HG03097 (cell line): ENCODE results near the gene CPD.
A peak's percentile ranks its signal among the peaks of the same experiment; 100 is the strongest.
"Not testable (repeated sequence)": the region's sequence is repeated elsewhere in the genome, so short reads cannot be mapped to it uniquely, and the experiment has no call there.

Experiments
- ATAC-seq: cut with Tn5 transposase; IDR thresholded peaks from one replicate; pipeline ENCODE4 v1.9.1; 2021; ENCODE audit not compliant: unreplicated experiment, low FRiP score

The CPD gene

GRCh38 chr17:30422171-30422570, 43.4 kb downstream of the CPD start:
- no peak for ATAC-seq

DNA sequence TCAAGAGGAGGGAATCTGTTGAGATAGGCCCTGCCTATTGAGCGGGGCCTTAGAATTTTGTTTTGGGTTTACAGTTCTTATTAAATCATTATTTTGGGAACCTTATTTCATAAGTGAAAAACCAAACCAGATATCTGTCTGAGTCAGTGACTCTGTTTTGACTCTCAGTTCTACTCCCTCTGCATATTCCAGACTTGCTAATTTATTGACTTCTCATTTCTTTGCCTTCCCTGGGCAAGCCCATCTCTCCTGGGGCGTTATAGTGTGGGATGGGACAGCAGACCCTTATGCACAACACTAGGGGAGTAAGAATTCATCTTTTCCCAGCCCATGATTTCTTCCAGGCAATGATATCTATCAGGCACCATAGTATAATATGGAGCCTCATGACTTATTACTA, 45.7 kb downstream of the CPD start:
- no peak for ATAC-seq

DNA sequence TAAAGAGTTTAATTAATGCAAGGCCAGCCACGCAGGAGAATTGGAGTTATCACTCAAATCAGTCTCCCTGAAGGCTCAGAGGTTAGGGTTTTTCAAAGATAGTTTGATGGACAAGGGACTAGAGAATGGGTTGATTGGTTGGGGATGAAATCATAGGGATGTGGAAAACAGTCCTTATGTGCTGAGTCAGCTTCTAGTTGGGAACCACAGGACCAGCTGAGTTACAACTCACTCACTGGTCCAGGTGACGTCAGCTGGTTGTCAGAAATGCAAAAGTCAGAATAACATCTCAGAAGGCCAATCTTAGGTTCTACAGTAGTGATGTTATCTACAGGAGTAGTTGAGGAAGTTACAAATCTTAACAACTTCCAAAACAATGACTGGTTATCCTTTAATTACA, 47.6 kb downstream of the CPD start:
- ATAC-seq: no peak

DNA sequence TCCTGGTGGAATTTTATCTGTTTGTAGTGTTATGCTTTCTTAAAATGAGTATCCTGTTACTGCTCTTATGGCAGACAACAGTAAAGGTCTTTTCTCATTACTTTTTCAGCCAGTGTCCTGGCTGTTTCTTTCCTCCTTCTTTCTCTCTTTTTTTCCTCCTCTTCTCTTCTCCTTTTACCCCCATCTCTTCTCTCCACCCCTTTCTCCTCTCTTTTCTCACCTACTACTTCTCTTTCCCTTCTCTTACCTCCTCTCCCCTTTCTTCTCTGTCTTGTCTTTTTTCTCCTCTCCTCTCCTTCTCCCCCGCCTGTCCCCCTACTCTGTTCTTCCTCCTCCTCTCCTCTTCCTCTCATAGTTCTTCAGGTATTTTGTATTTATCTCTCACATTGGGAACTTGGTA, 48.9 kb downstream of the CPD start:
- ATAC-seq: no peak

DNA sequence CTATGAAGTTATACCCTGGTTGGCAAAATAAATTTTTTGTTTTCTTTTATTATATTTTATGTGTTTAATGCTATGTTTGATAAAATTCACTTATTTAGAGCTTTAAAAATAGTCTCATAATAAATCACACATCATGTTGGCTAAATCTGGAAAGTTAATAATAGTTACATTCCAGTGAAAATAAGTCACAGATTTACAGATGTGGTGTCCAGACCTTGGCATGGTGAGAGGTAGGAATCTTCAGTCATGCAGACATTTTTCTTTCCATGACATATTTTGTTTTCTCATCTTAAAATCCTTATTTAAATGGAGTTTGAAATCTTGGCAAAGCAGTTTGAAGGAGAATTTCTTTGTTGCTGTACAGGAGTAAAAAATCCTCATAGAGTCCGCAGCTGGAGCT, 50.4 kb downstream of the CPD start:
- ATAC-seq: no peak

- ATAC-seq: no peak
These were observed 54.8 kb downstream of the CPD start for GRCh38 chr17:30433514-30433913.

DNA sequence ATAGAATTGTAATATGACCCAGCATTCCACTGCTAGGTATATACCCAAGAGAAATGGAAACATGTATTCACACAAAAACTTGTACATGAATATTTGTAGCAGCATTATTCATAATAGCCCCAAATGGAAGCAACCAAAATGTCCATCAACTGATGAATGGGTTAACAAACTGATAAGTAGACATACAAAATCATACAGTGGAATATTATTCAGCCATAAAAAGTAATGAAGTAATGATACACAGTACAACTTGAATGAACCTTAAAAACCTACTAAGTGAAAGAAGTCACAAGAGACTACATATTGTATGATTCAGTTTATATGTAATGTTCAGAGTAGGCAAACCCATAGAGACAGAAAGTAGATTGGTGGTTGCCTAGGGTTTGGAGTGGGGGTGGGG, 58.0 kb downstream of the CPD start:
- no peak for ATAC-seq

- no peak for ATAC-seq
These were observed 65.0 kb downstream of the CPD start for GRCh38 chr17:30443721-30444120.

DNA sequence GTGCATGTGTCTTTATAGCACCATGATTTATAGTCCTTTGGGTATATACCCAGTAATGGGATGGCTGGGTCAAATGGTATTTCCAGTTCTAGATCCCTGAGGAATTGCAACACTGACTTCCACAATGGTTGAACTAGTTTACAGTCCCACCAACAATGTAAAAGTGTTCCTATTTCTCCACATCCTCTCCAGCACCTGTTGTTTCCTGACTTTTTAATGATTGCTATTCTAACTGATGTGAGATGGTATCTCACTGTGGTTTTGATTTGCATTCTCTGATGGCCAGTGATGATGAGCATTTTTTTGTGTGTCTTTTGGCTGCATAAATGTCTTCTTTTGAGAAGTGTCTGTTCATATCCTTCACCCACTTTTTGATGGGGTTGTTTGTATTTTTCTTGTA, 67.9 kb downstream of the CPD start:
- not testable (repeated sequence) for ATAC-seq

GRCh38 chr17:30449480-30449879, 70.8 kb downstream of the CPD start:
- ATAC-seq: no peak

GRCh38 chr17:30450125-30451027, 71.6 kb downstream of the CPD start:
- ATAC-seq: no peak

DNA sequence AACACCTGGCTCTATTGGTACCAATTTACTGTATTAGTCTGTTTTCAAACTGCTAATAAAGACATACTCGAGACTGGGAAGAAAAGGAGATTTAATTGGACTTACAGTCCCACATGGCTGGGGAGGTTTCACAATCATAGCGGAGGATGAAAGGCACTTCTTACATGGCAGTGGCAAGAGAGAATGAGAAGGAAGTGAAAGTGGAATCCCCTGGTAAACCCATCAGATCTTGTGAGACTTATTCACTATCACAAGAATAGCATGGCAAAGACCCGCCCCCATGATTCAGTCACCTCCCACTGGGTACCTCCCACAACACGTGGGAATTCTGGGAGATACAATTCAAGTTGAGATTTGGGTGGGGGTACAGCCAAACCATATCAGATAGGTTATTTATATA, 75.9 kb downstream of the CPD start:
- ATAC-seq: no peak

DNA sequence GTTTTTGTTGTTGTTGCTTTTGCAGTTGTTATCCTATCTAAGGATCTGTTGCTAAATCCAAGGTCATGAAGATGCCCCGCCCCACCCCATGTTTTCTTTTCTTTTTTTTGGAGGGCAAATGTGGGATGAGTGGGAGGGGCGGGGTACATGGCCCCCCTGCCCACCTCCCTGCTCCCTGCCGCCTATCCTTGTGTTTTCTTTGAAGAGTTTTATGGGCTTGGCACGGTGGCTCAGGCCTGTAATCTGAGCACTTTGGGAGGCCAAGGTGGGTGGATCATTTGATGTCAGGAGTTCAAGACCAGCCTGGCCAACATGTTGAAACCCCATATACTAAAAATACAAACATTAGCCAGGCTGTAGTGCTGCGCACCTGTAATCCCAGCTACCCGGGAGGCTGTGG, 79.6 kb downstream of the CPD start:
- no peak for ATAC-seq

DNA sequence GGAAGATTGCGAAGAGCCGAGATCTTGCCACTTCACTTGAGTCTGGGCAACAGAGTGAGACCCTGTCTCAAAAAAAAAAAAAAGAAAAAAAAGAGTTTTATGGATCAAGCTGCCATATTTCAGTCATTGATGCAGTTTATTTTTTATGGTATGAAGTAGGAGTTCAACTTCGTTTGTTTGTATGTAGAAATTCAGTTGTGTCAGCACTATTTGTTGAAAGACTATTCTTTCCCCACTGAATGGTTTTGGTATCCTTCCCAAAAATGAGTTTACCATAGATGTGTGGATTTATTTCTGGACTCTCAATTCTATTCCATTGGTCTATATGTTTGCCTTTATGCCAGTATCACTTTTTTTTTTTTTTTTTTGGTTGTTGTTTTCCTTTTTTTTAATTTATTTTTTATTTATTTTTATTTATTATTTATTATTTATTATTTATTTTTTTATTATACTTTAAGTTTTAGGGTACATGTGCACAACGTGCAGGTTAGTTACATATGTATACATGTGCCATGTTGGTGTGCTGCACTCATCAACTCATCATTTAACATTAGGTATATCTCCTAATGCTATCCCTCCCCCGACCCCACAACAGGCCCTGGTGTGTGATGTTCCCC, 80.2 kb downstream of the CPD start:
- ATAC-seq: not testable (repeated sequence)

DNA sequence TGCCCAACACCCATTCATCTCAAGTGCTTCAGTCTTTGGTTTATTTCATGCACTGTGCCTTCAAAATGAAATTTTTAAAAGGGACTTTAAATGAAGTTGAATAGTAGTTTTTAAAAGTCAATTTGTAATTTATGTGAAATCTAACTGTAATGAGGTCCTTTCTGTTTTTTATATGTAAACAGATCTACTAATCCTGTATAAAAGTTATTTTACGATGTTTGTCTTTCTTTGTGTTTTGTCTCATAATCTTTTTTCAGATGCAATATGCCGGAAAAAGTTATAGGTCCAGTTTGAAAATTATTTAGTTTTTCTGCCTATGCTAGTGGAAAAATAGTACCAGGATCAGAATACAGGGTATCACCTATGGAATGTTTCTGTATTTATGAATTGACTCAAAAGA, 89.7 kb downstream of the CPD start:
- no peak for ATAC-seq

DNA sequence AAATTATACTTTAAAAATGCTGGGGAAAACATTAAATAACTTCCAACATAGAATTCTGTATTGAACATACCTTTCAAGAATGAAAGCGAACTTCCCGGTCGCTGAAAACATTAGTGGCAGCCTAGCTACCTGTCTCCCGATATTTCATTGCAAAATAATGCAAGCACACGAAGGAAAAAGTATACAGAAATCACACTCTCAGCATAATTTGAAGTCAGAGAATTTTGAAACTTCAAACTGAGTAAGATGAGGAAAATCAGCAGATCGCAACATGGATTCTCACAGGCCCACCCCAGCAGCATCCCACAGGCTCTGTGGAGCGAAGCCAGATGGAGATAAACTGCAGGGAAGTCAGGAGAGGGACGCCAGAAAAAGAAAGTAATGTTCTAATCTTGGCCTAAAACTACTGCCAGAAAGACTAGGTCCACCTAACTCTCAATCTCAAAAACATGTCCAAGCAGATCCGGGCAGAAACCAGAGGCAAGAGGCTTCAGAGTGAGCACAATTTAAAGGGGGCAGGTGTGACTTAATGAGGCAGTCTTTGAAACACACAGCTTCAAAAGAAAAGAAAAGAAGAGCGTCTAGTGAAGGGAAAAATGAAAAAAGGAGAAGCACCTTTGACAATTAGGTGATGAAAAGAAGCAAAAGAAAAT, 93.6 kb downstream of the CPD start:
- no peak for ATAC-seq

DNA sequence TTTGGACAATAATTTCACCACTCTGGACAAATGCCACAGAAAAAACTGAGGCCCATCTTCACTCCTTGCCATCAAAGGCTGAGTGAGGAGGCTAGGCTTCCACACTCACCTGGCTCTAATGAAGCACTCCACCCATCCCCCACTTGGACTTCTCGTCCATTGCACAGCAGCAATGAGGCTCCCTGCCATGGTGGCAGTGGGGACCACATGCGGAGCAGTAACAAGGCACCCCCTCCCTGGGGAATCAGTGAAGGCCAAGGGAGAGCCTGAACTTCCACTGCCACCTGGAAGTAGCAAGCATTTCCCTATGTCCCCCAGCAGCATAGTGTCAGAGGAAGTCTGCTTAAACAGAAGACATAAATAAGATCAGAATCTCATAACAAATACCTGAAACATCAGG, 96.5 kb downstream of the CPD start:
- ATAC-seq: no peak

DNA sequence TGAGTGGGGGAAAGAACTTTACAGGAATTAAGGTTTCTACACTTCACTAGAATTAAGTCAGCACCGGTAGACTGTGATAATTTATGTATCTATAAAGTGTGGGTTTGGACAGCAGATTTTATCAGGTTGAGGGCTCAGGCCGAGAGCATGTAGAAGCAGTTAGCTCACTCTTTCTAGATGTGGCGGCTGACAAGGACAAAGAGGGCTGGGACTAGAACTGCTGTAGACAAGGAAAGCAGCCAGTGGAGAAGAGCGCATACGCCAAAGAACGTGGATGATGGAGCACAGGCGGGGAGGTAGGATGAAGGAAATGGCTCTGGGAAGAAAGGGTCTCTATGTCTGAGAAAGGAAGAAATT, 98.0 kb downstream of the CPD start:
- ATAC-seq: peak; percentile 15

- ATAC-seq: peak; percentile 86
These were observed 98.5 kb downstream of the CPD start, which contains the start of gene GOSR1 for GRCh38 chr17:30477083-30477773. GOSR1 (plus strand) TSS chr17:30477408; CDS start chr17:30477434, 26 bp downstream.

- peak; percentile 11 for ATAC-seq
These were observed 99.0 kb downstream of the CPD start for GRCh38 chr17:30477774-30478115.

GRCh38 chr17:30482555-30482954, 103.8 kb downstream of the CPD start:
- no peak for ATAC-seq
